ENCODE results near the gene KCP.

The KCP gene

DNA sequence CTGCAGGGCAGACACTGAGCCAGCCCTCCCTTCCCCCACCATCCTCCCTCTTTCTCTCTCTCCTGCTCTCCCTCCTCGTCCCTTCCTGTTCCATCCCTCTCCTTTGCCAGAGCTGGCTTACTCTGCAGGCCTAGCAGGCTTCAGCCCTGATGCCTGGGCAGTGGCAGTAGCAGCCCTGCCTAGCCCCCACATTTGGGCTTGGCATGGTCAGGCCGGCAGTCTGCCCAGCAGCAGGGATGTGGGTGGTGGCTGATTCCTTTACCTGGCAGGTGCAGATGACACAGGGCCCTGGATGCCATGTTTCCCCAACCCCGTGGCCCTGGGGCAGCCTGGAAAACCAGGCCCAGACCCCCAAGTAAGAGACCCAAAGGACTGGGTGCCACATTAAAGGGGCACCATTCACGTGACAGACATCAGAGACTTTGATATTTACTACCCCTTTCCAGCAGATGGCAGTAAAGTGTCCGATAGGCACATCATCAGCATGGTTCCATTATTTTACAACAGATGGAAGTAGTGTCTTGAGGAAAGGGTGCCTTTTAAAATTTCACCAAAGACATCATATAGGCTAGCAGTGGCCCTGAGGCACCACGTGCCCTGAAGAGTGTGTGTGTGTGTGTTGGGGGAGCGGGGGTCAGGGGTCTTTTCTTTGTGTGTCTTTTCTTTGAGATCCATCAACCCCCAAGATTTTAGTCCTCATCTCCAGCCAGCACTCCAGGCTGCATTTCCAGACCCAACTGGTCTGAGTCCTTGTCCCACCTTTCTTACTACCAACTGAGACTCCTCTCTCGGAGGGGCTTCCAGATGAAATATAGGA is 5.9 kb downstream of the KCP start:
- peak; percentile 42 for DNase-seq

DNA sequence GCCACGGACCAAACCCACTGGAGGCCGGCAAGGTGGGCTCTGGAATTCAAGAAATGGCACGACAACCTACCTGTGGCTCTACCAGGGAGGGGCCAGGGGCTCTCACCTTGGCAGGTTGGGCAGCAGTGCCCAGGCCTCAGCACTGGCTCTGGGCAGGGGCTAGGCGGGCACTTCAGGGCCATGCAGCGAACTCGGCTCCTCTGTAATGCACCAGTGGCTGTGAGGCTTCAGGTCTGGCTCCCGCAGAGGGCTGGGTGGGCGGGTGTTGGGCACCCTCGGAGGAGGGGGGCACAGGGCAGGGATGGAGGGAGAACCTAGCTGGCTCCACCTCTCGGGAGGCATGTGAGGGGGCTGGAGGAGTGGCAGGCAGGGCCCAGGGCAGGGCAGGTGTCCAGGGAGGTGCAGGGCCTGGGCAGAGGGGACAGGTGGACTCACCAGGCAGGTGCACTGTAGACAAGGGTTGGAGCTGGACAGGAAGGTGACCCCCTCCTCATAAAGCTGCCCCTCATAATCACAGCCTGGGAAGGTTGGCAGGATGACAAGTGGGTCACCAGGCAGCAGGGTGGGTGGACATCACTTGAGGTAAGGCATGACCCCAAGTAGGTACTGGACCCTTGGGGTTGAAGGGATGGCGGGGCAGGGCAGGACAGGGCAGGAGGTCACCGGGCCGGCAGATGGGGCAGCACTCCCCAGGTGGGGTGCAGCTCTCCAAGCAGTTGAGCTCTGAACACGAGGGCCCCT is 6.7 kb downstream of the KCP start:
- no peak for DNase-seq

DNA sequence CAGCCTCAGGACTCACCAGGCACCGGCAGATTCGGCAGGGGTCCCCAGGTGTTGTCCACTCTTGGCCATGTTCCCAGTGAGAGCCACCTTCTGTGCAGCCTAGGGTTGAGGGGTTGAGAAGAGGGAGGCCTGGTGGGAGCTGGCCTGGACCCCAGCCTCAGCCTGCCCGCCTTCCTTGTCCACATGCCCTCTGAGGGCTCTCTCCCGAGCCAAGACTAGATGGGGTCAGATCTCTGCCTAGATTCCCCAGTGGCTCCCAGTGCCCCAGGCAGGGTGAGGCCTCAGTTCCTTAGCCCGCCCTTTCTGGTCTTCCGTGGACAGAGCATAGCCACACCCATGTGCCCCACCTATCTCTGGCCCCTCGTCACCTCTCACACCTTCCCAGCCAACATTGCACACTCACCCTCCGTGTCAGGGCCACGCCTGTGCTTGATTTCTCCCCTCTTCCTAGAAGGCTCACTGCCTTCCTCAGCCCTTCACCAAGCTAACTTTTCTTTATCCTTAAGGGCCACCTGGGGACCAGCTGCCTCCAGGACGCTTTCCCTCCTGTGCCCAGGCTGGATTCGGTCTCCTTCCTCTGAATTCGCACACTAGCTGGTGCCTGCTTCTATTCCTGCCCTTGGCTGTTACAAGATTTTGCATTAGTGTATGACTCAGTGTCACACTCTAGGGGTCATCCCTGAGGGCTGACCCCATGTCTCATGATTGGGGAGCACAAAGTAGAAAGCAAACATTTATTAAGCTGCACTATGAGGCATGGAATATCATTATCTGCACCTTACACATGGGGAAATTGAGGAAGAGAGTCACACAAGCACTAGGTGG is 7.5 kb downstream of the KCP start:
- DNase-seq: no peak

DNA sequence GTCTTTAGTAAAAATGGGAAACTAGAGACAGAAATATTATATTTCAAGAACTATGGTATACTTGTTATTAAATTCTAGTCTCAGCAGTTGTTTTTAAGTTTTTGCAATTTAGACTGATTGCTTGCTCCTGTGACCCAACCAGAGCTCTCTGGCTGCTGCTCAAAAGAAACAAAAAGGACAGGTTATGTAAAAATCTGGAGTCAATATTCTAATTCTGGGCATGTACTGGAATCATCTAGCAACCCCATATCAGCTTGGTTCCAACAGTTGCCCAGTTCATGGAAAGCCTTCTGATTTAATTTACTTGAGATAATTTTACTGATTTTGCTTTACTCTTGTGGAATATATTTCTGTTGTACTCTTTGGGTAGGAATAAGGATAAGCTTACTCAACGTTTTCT is 10.3 kb downstream of the KCP start:
- no peak for DNase-seq

- DNase-seq: no peak
Observed at GRCh38 chr7:128899392-128899791, 11.1 kb downstream of the KCP start.

GRCh38 chr7:128895320-128895719 is 15.2 kb downstream of the KCP start:
- DNase-seq: no peak

DNA sequence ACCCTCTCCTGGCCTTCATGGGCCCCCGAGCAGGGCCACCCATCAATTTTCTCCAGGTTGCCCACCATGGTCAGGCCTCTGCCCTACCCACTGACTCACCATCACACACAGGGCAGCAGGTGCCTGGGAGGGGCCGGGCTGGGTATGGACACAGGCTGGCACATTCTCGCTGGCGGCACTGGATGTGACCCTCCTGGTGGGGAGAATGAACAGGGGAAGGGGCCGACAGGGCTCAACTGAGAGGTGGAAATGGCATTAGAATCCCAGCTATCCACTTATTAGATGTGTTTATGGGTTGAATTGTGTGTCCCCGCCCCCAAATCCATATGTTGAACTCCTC is 16.4 kb downstream of the KCP start:
- no peak for DNase-seq

DNA sequence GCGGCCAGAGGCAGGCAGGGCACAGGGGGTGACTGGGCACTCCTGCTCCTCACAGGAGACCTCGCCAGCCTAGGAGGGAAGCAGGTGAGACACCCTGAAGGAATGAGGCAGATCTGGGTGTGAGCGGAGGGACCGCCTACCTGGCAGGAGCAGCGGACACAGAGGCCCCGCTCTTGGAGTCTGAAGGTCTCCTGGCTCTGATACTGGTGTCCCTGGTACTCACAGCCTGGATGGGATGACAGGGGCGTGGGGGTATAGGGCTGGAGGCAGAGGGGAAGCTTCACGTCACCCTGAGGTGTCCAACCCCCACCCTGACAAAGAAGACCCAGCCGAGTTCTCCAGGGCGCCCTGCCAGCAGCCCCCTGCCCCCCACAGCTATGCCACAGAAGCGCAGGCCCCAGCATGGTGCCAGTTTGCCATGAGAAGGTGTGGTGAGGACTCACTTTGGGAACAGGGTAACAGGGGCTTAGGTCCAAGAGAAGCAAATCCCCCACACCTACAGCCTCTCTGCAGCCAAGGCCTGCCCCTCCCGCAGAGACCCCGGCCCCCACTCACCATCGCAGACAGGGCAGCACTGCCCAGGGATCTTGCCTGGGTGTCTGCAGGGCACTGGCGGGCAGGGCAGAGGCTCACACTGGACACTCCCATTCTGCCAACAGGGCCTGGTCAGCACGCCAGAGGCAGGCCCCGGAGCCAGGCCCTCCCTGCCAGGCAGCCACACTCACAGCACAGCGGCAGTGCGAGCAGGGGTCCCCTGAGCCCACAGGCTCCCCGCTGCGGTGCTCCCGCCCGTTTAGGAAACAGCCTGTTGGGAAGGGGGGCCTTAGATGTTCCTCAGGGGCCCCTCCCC is 17.0 kb downstream of the KCP start:
- no peak for DNase-seq

DNA sequence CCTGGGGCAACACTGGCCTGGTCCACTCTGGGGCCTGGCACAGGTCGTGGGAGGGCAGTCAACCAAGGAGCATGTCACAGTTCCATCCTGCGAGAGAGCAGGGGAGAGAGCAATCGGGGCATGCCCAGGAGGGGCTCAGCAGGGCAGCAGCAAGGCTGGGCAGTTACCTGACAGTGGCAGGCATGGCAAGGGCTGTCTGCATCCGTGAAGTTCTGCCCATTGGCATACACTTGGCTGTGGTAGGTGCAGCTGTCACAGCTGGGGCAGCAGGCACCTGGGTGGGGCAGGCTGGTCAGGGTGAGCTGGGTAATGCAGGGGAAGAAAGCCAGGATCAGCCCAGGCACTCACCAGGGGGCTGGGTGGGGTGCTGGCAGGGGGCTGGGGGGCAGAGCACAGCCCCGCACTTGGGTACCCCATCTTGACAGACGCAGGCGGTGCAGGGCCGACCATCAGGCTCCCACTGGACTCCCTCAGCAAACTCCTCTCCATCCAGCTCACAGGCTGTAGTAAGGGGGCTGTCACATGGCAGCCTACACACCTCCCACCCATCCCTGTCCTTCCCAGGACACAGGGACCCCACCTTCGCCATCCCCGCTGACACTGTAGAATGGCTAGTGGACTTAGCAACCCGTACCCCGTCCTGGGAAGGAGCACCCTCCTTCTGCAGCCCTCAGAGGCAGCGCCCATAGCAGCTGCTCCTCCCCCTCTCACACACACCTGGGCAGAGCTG is 17.8 kb downstream of the KCP start:
- no peak for DNase-seq

GRCh38 chr7:128891942-128892269 is 18.6 kb downstream of the KCP start:
- DNase-seq: no peak

DNA sequence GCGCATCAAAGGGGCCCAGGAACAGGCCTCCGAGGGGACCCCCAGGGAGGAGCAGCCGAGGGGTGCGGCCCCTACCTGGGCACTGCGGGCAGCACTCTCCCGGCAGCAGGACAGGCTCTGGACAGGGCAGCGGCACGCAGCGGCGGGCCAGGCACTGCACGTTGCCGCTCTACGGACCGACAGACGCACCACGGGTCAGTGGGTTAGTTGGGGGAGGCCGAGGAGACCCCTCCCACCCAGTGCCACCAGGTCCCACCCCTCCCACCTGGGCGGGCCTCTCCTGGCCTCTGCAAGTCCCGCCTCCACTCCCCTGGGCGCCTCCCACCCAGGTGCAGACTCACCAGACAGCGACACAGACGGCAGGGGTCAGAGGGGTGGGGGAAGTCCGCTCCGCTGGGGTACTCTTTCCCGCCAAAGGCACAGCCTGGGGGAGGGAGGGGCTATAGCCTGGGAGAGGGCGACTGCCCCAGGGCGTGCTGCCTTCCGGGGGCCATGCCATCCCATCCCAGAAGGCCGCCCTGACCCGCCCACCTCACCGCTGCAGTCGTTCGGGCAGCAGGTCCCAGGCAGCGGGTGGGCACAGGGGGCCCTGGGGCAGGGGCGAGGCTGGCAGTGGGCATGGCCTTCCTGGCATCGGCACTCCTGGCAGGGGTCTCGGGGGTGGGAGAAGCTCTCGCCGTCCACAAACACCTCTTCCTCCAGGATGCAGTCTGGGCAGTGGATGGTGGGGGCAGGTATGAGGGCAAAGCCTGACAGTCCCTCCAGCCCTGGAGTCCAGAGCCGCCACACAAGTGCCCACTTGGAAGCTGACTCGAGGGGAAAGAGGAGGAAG is 19.2 kb downstream of the KCP start:
- DNase-seq: peak; percentile 10

GRCh38 chr7:128890306-128891109 is 20.0 kb downstream of the KCP start:
- no peak for DNase-seq

GRCh38 chr7:128889121-128889520 is 21.4 kb downstream of the KCP start:
- no peak for DNase-seq

DNA sequence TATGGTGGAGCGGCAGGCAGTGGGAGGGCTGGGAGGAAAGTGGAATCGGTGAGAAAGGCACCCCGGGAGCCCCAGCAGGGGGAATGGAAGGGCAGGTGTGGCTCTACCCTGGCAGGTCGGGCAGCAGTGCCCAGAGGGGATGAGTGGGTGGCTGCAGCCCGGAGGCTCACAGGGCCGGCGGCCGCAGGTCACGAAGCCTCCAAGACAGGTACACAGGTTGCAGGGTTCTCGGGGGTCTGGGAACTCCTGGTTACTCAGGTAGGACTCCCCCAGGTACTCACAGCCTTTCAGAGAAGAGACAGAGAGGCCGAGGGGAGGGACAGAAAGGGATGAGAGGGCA is 21.8 kb downstream of the KCP start:
- DNase-seq: no peak

DNA sequence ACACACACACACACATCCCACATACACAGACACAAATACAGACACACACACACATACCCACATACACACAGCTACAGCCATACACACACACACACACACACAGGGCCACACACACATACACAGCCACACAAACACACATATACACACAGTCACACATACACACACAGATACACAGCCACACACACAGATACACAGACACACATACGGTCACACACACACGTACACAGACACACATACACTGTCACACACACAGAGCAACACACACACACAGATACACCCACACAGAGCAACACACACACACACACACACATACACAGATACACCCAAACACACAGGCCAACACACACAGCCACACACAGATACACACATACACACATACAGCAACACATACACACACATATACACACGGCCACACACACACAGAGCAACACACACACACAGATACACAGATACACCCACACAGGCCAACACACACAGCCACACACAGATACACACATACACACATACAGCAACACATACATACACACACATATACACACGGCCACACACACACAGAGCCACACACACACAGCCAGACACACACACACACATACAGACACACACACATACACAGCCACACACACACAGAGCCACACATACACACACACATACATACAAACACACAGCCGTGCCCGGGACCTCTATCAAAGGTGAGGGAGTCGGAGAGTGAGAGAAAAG is 22.3 kb downstream of the KCP start:
- DNase-seq: no peak

DNA sequence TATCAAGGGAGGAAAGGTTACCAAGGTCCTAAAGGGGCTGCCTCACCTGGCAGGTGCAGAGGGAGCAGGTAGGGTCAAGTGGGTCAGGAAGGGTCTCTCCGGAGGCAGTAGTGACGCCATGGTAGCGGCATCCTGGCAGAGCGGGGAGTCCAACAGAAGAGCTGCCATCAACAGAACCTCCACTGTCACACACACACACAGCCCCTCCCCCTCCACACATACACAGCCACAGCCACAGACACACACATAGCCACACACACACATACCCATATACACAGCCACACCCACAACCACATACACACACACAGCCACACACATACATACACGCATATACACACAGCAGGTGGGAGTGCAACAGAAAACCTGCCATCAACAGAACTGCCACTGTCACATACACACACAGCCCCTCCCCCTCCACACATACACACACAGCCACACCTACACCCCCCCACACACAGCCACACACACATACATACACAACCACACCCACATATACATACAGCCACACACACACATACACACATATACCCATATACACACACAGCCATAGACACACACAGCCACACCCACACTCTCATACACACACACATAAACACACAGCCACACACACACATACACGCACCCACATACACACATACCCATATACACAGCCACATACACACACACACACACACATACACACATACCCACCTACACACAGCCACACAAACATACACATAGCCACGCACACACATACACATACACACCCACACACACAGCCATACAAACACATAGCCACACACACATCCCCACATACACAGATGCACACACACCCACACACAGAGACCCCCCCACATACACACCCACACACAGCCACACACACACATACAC is 23.1 kb downstream of the KCP start:
- DNase-seq: no peak

DNA sequence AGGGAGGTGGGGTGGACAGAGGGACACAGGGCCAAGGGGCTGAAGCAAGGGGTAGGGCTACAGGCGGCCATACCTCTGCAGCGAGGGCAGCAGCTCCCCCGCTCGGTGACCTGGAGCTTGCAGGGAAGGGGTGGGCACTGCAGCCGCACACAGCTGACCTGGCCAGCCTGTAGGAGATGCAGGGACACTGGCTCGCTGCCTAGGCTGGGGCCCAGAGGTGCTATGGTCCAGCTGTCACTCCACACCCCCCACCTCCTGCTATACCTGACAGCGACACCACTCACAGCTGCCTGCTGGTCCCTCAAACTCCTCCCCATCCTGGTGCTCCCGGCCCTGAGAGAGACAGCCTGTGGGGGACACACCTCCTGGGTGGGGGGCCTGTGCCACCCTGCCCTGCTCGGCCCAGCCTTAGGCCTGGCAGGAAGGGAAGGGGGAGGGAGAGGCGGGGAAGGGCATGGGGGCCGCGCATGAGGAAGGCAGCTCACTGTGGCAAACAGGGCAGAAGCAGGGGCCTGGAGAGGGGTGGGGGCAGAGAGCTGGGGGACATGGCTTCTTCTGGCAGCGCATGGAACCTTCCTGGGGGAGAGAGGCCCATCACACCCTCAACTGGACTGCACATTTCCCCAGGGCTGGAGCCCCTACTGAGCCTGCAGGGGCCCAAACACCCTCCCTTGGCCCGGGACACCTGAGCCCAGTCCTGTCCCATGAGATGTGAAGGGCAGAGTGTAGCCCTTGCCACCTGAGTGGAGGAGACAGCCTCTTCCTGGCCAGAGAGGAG is 23.9 kb downstream of the KCP start:
- no peak for DNase-seq
